ENCODE data around the gene NCKAP5. TPM values are rescaled to one million over a fixed set of nuclear protein-coding genes. Genes with fewer than 3 reads are reported as not detected.

Gene NCKAP5
- total and polyA plus RNA-seq, 7 experiments from 2014 or later = 0.12 TPM; not detected in 6

GRCh38 chr2:133509777-133510176 is 58.5 kb downstream of the NCKAP5 start:
- intact Hi-C loops (cut with micrococcal nuclease) = no loop called here
- H3K4me1 ChIP-seq (ENCODE audit: control insufficient read depth in 2 of 2, insufficient read depth in 2 of 2, low read length in 2 of 2) = no peaks in the 10 kb centered on the region
- no peaks in the 10 kb centered on the region for H3K27me3 ChIP-seq (ENCODE audit: control insufficient read depth in 2 of 2, insufficient read depth in 2 of 2, low read length in 2 of 2)
- H3K36me3 Mint-ChIP-seq = no peaks in the 10 kb centered on the region
- peaks cover 0 to 1% (median 0%) of the 10 kb centered on the region in 7 donors for H3K4me1 Mint-ChIP-seq
- ChIA-PET POLR2A (no interaction called here), CTCF (no interaction called here)
- H3K4me3 Mint-ChIP-seq = no peak overlapping the region
- no peak overlapping the region for H3K27ac ChIP-seq (ENCODE audit: low read depth, low read length)
- H3K27ac Mint-ChIP-seq = no peak overlapping the region
- DNase-seq = no peak
- H3K27me3 Mint-ChIP-seq = peaks cover 0 to 6% (median 0%) of the 10 kb centered on the region in 5 donors
- no peaks in the 10 kb centered on the region for H3K9me3 ChIP-seq (ENCODE audit: control insufficient read depth in 2 of 3, low read length in 3 of 3)
- H3K9me3 Mint-ChIP-seq = peaks cover 0 to 10% (median 0%) of the 10 kb centered on the region in 11 donors
- H3K4me3 ChIP-seq (ENCODE audit: low read length) = no peak overlapping the region
- ATAC-seq = no peak
- no peaks in the 10 kb centered on the region for H3K36me3 ChIP-seq (ENCODE audit: control insufficient read depth in 2 of 3, insufficient read depth in 3 of 3, low read length in 3 of 3)

GRCh38 chr2:133508546-133509165 is 59.6 kb downstream of the NCKAP5 start:
- no peaks in the 10 kb centered on the region for H3K9me3 ChIP-seq (ENCODE audit: control insufficient read depth in 2 of 3, low read length in 3 of 3)
- Mint-ChIP-seq H3K27me3 (peaks cover 0 to 6% (median 0%) of the 10 kb centered on the region in 5 donors), H3K9me3 (peaks cover 0 to 10% (median 0%) of the 10 kb centered on the region in 11 donors), H3K36me3 (no peaks in the 10 kb centered on the region), H3K4me1 (peaks cover 0 to 1% (median 0%) of the 10 kb centered on the region in 7 donors), H3K4me3 (no peak overlapping the region), H3K27ac (no peak overlapping the region)
- POLR2A ChIA-PET = no interaction called here
- CTCF ChIA-PET = no interaction called here
- H3K27ac ChIP-seq (ENCODE audit: low read depth, low read length) = no peak overlapping the region
- no peaks in the 10 kb centered on the region for H3K36me3 ChIP-seq (ENCODE audit: control insufficient read depth in 2 of 3, insufficient read depth in 3 of 3, low read length in 3 of 3)
- ATAC-seq (no peak), DNase-seq (no peak)
- H3K27me3 ChIP-seq (ENCODE audit: control insufficient read depth in 2 of 2, insufficient read depth in 2 of 2, low read length in 2 of 2) = no peaks in the 10 kb centered on the region
- H3K4me3 ChIP-seq (ENCODE audit: low read length) = no peak overlapping the region
- H3K4me1 ChIP-seq (ENCODE audit: control insufficient read depth in 2 of 2, insufficient read depth in 2 of 2, low read length in 2 of 2) = no peaks in the 10 kb centered on the region
- intact Hi-C loops (cut with micrococcal nuclease) = no loop called here

GRCh38 chr2:133506996-133507395 is 61.3 kb downstream of the NCKAP5 start:
- H3K4me1 Mint-ChIP-seq = peaks cover 0 to 1% (median 0%) of the 10 kb centered on the region in 7 donors
- intact Hi-C loops (cut with micrococcal nuclease) = no loop called here
- H3K9me3 Mint-ChIP-seq = peaks cover 0 to 12% (median 0%) of the 10 kb centered on the region in 11 donors
- H3K36me3 Mint-ChIP-seq = no peaks in the 10 kb centered on the region
- Histone ChIP-seq H3K36me3 (ENCODE audit: control insufficient read depth in 2 of 3, insufficient read depth in 3 of 3, low read length in 3 of 3) (no peaks in the 10 kb centered on the region), H3K27me3 (ENCODE audit: control insufficient read depth in 2 of 2, insufficient read depth in 2 of 2, low read length in 2 of 2) (no peaks in the 10 kb centered on the region), H3K4me3 (ENCODE audit: low read length) (no peak overlapping the region), H3K9me3 (ENCODE audit: control insufficient read depth in 2 of 3, low read length in 3 of 3) (no peaks in the 10 kb centered on the region), H3K4me1 (ENCODE audit: control insufficient read depth in 2 of 2, insufficient read depth in 2 of 2, low read length in 2 of 2) (no peaks in the 10 kb centered on the region), H3K27ac (ENCODE audit: low read depth, low read length) (no peak overlapping the region)
- H3K27ac Mint-ChIP-seq = no peak overlapping the region
- ATAC-seq (no peak), DNase-seq (no peak)
- ChIA-PET POLR2A (no interaction called here), CTCF (no interaction called here)
- H3K27me3 Mint-ChIP-seq = peaks cover 0 to 6% (median 0%) of the 10 kb centered on the region in 5 donors
- H3K4me3 Mint-ChIP-seq = no peak overlapping the region

- no peak for ATAC-seq
- Mint-ChIP-seq H3K36me3 (no peaks in the 10 kb centered on the region), H3K9me3 (peaks cover 0 to 13% (median 0%) of the 10 kb centered on the region in 11 donors), H3K27me3 (peaks cover 0 to 10% (median 0%) of the 10 kb centered on the region in 5 donors), H3K4me3 (no peak overlapping the region), H3K4me1 (no peaks in the 10 kb centered on the region), H3K27ac (no peak overlapping the region)
- CTCF ChIA-PET = no interaction called here
- intact Hi-C loops (cut with micrococcal nuclease) = no loop called here
- Histone ChIP-seq H3K9me3 (ENCODE audit: control insufficient read depth in 2 of 3, low read length in 3 of 3) (no peaks in the 10 kb centered on the region), H3K4me1 (ENCODE audit: control insufficient read depth in 2 of 2, insufficient read depth in 2 of 2, low read length in 2 of 2) (no peaks in the 10 kb centered on the region), H3K4me3 (ENCODE audit: low read length) (no peak overlapping the region), H3K36me3 (ENCODE audit: control insufficient read depth in 2 of 3, insufficient read depth in 3 of 3, low read length in 3 of 3) (no peaks in the 10 kb centered on the region), H3K27ac (ENCODE audit: low read depth, low read length) (no peak overlapping the region), H3K27me3 (ENCODE audit: control insufficient read depth in 2 of 2, insufficient read depth in 2 of 2, low read length in 2 of 2) (no peaks in the 10 kb centered on the region)
- POLR2A ChIA-PET = no interaction called here
- DNase-seq = no peak
These were observed 63.4 kb downstream of the NCKAP5 start for GRCh38 chr2:133504566-133505505.

GRCh38 chr2:133503927-133504326 is 64.3 kb downstream of the NCKAP5 start:
- Mint-ChIP-seq H3K27me3 (peaks cover 0 to 10% (median 0%) of the 10 kb centered on the region in 5 donors), H3K9me3 (peaks cover 0 to 10% (median 0%) of the 10 kb centered on the region in 11 donors), H3K27ac (no peak overlapping the region), H3K36me3 (no peaks in the 10 kb centered on the region), H3K4me3 (no peak overlapping the region), H3K4me1 (no peaks in the 10 kb centered on the region)
- H3K4me3 ChIP-seq (ENCODE audit: low read length) = no peak overlapping the region
- ATAC-seq = no peak
- no peak overlapping the region for H3K27ac ChIP-seq (ENCODE audit: low read depth, low read length)
- H3K36me3 ChIP-seq (ENCODE audit: control insufficient read depth in 2 of 3, insufficient read depth in 3 of 3, low read length in 3 of 3) = no peaks in the 10 kb centered on the region
- POLR2A ChIA-PET = no interaction called here
- H3K27me3 ChIP-seq (ENCODE audit: control insufficient read depth in 2 of 2, insufficient read depth in 2 of 2, low read length in 2 of 2) = no peaks in the 10 kb centered on the region
- intact Hi-C loops (cut with micrococcal nuclease) = no loop called here
- CTCF ChIA-PET = no interaction called here
- no peaks in the 10 kb centered on the region for H3K9me3 ChIP-seq (ENCODE audit: control insufficient read depth in 2 of 3, low read length in 3 of 3)
- H3K4me1 ChIP-seq (ENCODE audit: control insufficient read depth in 2 of 2, insufficient read depth in 2 of 2, low read length in 2 of 2) = no peaks in the 10 kb centered on the region
- DNase-seq = no peak

GRCh38 chr2:133503323-133503722 is 64.9 kb downstream of the NCKAP5 start:
- POLR2A ChIA-PET = no interaction called here
- Histone ChIP-seq H3K27ac (ENCODE audit: low read depth, low read length) (no peak overlapping the region), H3K36me3 (ENCODE audit: control insufficient read depth in 2 of 3, insufficient read depth in 3 of 3, low read length in 3 of 3) (no peaks in the 10 kb centered on the region), H3K9me3 (ENCODE audit: control insufficient read depth in 2 of 3, low read length in 3 of 3) (no peaks in the 10 kb centered on the region), H3K4me1 (ENCODE audit: control insufficient read depth in 2 of 2, insufficient read depth in 2 of 2, low read length in 2 of 2) (no peaks in the 10 kb centered on the region), H3K27me3 (ENCODE audit: control insufficient read depth in 2 of 2, insufficient read depth in 2 of 2, low read length in 2 of 2) (no peaks in the 10 kb centered on the region), H3K4me3 (ENCODE audit: low read length) (no peak overlapping the region)
- Mint-ChIP-seq H3K27ac (no peak overlapping the region), H3K4me3 (no peak overlapping the region), H3K36me3 (no peaks in the 10 kb centered on the region), H3K9me3 (peaks cover 0 to 10% (median 0%) of the 10 kb centered on the region in 11 donors), H3K4me1 (no peaks in the 10 kb centered on the region), H3K27me3 (peaks cover 0 to 10% (median under 1%) of the 10 kb centered on the region in 5 donors)
- CTCF ChIA-PET = no interaction called here
- DNase-seq (no peak), ATAC-seq (no peak)
- intact Hi-C loops (cut with micrococcal nuclease) = no loop called here

Measured in naive thymus-derived CD4-positive, alpha-beta T cell (primary cell).